AG09319 (cell line): ENCODE data around the gene ZNF91.
"Not testable (repeated sequence)": the region's sequence is repeated elsewhere in the genome, so short reads cannot be mapped to it uniquely, and the experiment has no call there.

Experiments
- DNase-seq: peaks from one replicate; pipeline ENCODE4 v3.0.0-alpha.2; 2010; ENCODE audit warnings: low read depth; ENCODE audit errors: extremely low read depth
- CTCF ChIP-seq: IDR thresholded peaks from 2 replicates; pipeline ENCODE4 v1.5.1; 2011; ENCODE audit warnings: low read depth, mild to moderate bottlenecking, inconsistent platforms, low read length, moderate library complexity

The ZNF91 gene

DNA sequence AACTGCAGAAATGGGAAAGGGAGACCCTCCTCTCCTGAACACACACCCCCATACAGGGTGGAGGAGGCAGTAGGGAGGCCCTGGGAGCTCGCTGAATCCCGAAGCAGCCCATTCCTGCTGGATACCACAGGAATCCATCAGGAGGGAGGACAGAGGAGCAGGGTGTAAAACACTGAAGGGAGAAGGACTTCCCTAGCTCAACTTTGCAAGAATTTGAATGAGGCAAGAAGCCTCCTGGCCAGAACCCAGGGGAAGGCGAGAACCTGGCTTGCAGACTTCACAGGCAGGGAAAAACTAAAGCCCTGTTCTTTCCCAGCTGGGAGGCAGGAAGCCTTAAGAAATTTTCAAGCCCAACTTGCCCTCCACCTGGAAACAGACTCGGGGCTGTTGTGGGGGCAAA is 43.5 kb downstream of the ZNF91 start:
- TF ChIP-seq CTCF, result no peak
- DNase-seq, result no peak

DNA sequence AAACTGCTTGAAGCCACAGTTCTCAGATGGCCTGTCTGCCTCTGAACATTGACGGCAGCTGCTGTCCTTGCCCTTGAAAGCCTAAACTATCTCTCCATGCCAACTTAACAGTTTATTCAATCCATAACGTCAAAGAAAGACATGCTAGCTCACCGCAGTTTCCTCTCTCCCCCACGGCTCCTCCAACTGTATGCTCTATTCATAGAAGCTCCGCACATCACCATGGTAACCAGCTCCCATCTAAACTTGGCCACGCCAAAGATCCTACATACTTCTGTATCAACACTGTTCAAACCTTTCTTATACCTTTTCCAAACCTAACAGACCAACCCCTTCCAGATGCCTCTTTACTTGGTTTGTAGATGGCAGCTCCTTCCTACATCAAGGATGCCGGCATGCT is 48.6 kb downstream of the ZNF91 start:
- no peak for TF ChIP-seq CTCF
- DNase-seq, result no peak

DNA sequence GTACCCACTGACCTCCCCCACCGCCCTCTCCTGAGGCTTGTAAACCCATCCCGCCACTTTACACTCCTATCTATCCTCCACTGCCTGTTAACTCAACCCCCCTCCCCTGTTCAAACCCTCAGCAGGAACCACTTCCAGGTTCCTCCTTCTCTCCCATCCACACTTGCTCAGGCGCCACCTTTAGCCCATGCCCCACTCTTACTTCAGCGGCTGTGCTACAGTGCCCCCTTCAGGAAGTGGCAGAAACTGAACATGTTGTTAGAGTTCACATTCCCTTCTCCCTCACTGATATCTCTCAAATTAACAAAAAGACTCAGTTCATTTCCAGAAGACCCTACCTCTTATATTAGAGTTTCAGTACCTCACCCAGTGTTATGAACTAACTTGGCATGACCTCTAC is 49.4 kb downstream of the ZNF91 start:
- no peak for TF ChIP-seq CTCF

GRCh38 chr19:23343434-23344010 is 51.7 kb downstream of the ZNF91 start:
- DNase-seq, result no peak
- no peak for TF ChIP-seq CTCF

More for the DNA sequence above, 49.4 kb downstream of the ZNF91 start:
- DNase-seq, result no peak

- no peak for TF ChIP-seq CTCF
- DNase-seq, result no peak
These were observed 67.1 kb downstream of the ZNF91 start for GRCh38 chr19:23328211-23328610.

GRCh38 chr19:23321953-23322549 is 73.2 kb downstream of the ZNF91 start:
- no peak for DNase-seq

GRCh38 chr19:23321403-23321802 is 73.9 kb downstream of the ZNF91 start:
- not testable (repeated sequence) for DNase-seq

More at GRCh38 chr19:23321953-23322549, 73.2 kb downstream of the ZNF91 start:
- no peak for TF ChIP-seq CTCF

DNA sequence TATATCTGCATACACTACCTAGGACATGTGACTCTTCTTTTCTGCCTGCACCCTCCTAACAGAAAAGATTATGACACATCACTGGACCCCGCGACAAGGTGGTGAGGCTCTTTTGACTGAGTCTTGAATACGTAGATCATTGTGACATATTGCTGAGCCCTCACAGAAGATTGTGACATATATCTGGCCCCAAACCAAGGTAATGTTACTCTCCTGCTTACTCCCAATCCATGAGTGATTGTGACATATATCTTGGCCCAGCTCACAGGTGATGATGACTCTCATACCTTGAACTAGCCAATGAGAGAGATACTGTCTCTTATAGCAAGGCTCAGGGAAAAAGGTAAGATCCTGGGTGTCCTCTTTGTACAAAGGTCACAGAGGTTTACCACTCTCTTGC is 75.7 kb downstream of the ZNF91 start:
- not testable (repeated sequence) for DNase-seq

DNA sequence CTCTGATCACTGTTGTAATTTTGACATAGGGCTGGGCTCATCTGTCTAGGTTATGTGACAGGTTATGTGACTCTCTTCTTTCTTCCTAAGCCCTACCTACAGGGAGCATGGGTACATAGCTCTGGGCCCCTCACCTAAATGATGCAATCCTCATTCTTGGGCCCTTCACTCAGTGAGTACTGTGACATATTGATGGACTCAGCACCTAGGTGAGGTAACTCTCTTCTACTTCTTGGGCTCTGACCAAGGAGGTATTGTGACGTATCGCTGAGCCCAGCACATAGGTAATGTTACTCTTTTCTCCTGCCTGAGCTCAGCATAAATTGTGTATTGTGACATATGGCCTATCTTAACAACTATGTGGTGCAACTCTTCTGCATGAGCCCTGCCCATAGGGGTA is 76.3 kb downstream of the ZNF91 start:
- not testable (repeated sequence) for DNase-seq
